Nephron (organoid): Measurements from ENCODE around the gene EFNB1.

Experiments
- H3K27ac Mint-ChIP-seq, 3 experiments: 2 replicates each; pipeline ENCODE4 v1.8.0; 2020; ENCODE audit warnings: mixed read lengths in 3 of 3, mild to moderate bottlenecking in 2 of 3, moderate library complexity in 1 of 3
- H3K27me3 Mint-ChIP-seq: 2 replicates; pipeline ENCODE4 v1.8.0; 2021; ENCODE audit warnings: low read depth, mild to moderate bottlenecking, moderate library complexity, mixed read lengths
- H3K36me3 Mint-ChIP-seq: 2 replicates; pipeline ENCODE4 v1.8.0; 2020; ENCODE audit warnings: low read depth, mixed read lengths
- H3K4me1 Mint-ChIP-seq: 2 replicates; pipeline ENCODE4 v1.8.0; 2020; ENCODE audit warnings: mixed read lengths
- H3K4me3 Mint-ChIP-seq, 3 experiments: 2 replicates each; pipeline ENCODE4 v1.8.0; 2020; ENCODE audit warnings: mild to moderate bottlenecking in 3 of 3, mixed read lengths in 3 of 3, moderate library complexity in 2 of 3
- H3K9me3 Mint-ChIP-seq: 2 replicates; pipeline ENCODE4 v1.8.0; 2020; ENCODE audit warnings: mixed read lengths
- CTCF ChIP-seq, 3 experiments: fragments of 200-600 bp; sonication (generic); IDR thresholded peaks; one replicate each; pipeline ENCODE4 v1.5.0; 2021; ENCODE audit warnings: antibody characterized with exemption in 3 of 3; ENCODE audit not compliant: unreplicated experiment in 3 of 3

EFNB1 gene

DNA sequence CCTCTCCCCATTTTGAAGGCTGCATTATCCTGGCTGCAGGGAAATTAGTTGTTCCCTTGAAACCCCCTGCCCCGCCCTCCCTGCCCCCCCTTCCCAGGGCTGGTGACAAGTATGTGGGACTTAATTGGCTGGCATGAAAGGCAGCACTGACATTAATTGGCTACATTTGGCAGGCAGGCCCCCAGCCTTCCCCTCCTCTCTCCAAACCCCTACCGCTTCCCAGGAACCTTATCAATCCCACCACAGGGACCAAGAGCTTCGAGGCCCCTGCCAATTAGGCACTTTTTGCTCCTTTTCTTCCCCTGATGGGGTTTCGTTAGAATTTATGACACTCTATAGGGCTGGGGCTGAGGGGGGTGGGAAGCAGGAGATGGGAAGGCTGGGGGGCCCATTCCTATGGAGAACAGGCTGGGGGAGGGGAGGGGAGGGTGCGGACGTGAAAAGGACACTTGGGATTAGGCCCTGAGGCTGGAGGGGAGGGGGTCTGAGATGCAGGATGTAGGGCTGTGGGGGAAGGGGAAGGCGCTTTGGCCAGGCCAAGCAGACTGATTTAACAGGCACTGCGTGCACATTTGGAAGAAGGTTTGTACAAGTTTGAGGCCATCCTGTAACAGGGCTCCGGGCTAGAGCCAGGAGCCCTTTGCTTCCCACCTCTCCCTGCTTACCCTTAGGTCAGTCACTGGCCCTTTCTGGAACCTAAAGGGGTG, 52.2 kb downstream of the EFNB1 start:
- Mint-ChIP-seq H3K27ac (peak overlapping the region; percentile 59 to 83 (median 70)), H3K27me3 (no peaks in the 10 kb centered on the region), H3K4me3 (no peak overlapping the region), H3K36me3 (no peaks in the 10 kb centered on the region), H3K9me3 (peaks cover 4% of the 10 kb centered on the region), H3K4me1 (peaks cover 12% of the 10 kb centered on the region)
- no peak for TF ChIP-seq CTCF (IDR thresholded peaks at IDR 0.05; ENCODE audit: unreplicated experiment in 3 of 3)

DNA sequence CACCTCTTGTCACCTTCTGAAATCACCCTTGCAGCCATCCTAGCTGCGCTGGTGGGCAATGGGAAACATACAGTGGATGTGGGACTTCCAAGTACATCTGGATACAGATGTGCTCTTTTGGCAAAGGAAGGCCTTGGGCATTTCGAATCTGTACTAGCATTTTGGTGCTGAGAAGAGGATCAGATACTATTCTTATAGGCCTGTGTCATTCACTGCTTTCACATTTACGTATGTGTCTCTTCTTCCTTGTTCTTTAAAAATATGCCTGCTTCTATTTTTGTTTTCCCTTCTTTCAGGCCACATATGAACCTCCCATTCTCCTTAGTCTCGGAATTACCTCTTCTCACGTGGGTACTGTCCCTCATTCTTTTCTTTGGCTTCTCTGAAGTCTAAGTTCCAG, 53.1 kb downstream of the EFNB1 start:
- Mint-ChIP-seq H3K4me1 (peaks cover 12% of the 10 kb centered on the region), H3K4me3 (no peak overlapping the region), H3K27ac (peak overlapping the region; percentile 50 to 70 (median 59)), H3K27me3 (no peaks in the 10 kb centered on the region), H3K36me3 (no peaks in the 10 kb centered on the region), H3K9me3 (no peaks in the 10 kb centered on the region)
- no peak for TF ChIP-seq CTCF (IDR thresholded peaks at IDR 0.05; ENCODE audit: unreplicated experiment in 3 of 3)

- no peaks in the 10 kb centered on the region for H3K27me3 Mint-ChIP-seq
- no peak for TF ChIP-seq CTCF (IDR thresholded peaks at IDR 0.05; ENCODE audit: unreplicated experiment in 3 of 3)
- H3K4me3 Mint-ChIP-seq: no peak overlapping the region
- H3K4me1 Mint-ChIP-seq: peaks cover 12% of the 10 kb centered on the region
- H3K9me3 Mint-ChIP-seq: no peaks in the 10 kb centered on the region
- no peaks in the 10 kb centered on the region for H3K36me3 Mint-ChIP-seq
- peak overlapping the region; percentile 38 to 70 (median 59) for H3K27ac Mint-ChIP-seq
Observed at GRCh38 chrX:68883800-68884199, 55.0 kb downstream of the EFNB1 start.

- Mint-ChIP-seq H3K27me3 (peaks cover 6% of the 10 kb centered on the region), H3K9me3 (peaks cover 9% of the 10 kb centered on the region), H3K27ac (no peak overlapping the region), H3K4me3 (no peak overlapping the region), H3K4me1 (peaks cover 19% of the 10 kb centered on the region), H3K36me3 (no peaks in the 10 kb centered on the region)
- no peak for TF ChIP-seq CTCF (IDR thresholded peaks at IDR 0.05; ENCODE audit: unreplicated experiment in 3 of 3)
Observed at GRCh38 chrX:68889249-68889648, 60.4 kb downstream of the EFNB1 start.
